Measurements from ENCODE around the gene EMC7.
"Not testable (repeated sequence)": the region's sequence is repeated elsewhere in the genome, so short reads cannot be mapped to it uniquely, and the experiment has no call there.

Gene EMC7

DNA sequence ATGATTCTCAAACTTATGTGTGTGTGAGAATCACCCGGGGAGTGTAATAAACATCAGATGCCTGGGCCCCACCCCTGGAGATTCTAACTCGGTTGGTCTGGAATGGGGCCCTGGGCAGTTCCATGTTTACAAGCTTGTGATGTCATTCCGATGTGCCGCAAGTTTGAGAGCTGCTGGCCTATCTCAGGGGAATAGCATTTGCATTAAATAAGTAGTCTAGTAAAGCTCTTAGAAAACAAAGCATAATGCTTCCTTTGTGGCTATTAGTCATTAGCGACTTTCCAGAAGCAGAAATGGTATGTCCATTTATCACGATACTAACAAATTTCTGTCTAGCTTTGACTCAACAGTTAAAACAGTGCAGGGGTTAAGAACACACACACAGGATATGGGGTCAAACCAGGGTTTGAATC is 21.1 kb upstream of the EMC7 start:
- H2BK5ac ChIP-seq (ENCODE audit: low read depth, low read length, poor library complexity, severe bottlenecking), result no peak overlapping the region
- no peak overlapping the region for H2BK120ac ChIP-seq (ENCODE audit: low read depth, low read length)
- no peak overlapping the region for H4K8ac ChIP-seq (ENCODE audit: low read length)
- no peaks in the 10 kb centered on the region for H3K79me1 ChIP-seq (replicated peaks; ENCODE audit: low read length, poor library complexity, severe bottlenecking)
- no peak overlapping the region for H3K23ac ChIP-seq (ENCODE audit: low read length in 2 of 2)
- H2BK12ac ChIP-seq (ENCODE audit: low read length in 2 of 2), result no peak overlapping the region
- no peak overlapping the region for H2BK15ac ChIP-seq (ENCODE audit: low read depth, poor library complexity, severe bottlenecking)
- peak; percentile 99 for DNase-seq
- no peak overlapping the region for H4K91ac ChIP-seq (ENCODE audit: low read length)
- H3K4ac ChIP-seq (ENCODE audit: low read depth in 1 of 2, low read length in 2 of 2), result no peak overlapping the region
- no peak overlapping the region for H3K9ac ChIP-seq (ENCODE audit: low read length)
- no peak overlapping the region for H3K18ac ChIP-seq (ENCODE audit: low read depth in 1 of 2, low read length in 2 of 2)
- H3K4me2 ChIP-seq (ENCODE audit: low read length, poor library complexity, severe bottlenecking), result no peak overlapping the region
- WGBS, result 0% methylated on average over 5 of the region's 6 CpGs
- no peaks in the 10 kb centered on the region for H3K36me3 ChIP-seq (ENCODE audit: control insufficient read depth in 1 of 2, insufficient read depth in 2 of 2, low read depth in 1 of 2, low read length in 2 of 2)
- no peak overlapping the region for H3K27ac ChIP-seq (ENCODE audit: low read length, poor library complexity, severe bottlenecking)
- no peaks in the 10 kb centered on the region for H3K9me3 ChIP-seq (ENCODE audit: control insufficient read depth, low read length)
- H2AFZ ChIP-seq (ENCODE audit: low read depth, low read length), result no peak overlapping the region
- H3K4me3 ChIP-seq (ENCODE audit: insufficient read depth in 1 of 2, low read depth in 1 of 2, low read length in 2 of 2), result no peak overlapping the region
- H2AK5ac ChIP-seq (ENCODE audit: low read length, severe bottlenecking), result no peak overlapping the region
- no peak overlapping the region for H3K14ac ChIP-seq (ENCODE audit: low read length in 2 of 2)
- H3K27me3 ChIP-seq (ENCODE audit: control insufficient read depth in 1 of 2, insufficient read depth in 1 of 2, low read length in 2 of 2), result no peaks in the 10 kb centered on the region
- no peaks in the 10 kb centered on the region for H3K4me1 ChIP-seq (ENCODE audit: control insufficient read depth, insufficient read depth, low read depth, low read length)

DNA sequence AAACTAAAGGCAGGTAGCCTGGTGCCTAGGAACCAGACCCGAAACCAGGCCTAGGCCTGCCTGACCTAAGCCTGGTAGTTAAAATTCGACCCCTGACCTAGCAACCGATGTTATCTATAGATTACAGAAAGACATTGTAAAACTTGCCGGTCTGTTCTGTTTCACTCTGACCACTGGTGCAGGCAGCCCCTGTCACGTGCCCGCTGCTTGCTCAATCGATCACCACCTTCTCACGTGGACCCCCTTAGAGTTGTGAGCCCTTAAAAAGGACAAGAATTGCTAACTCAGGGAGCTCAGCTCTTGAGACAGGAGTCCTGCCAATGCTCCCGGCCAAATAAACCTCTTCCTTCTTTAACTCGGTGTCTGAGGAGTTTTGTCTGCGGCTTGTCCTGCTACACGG is 20.1 kb upstream of the EMC7 start:
- H3K23ac ChIP-seq (ENCODE audit: low read length in 2 of 2); H2AK5ac ChIP-seq (ENCODE audit: low read length, severe bottlenecking); H3K27ac ChIP-seq (ENCODE audit: low read length, poor library complexity, severe bottlenecking); H3K79me1 ChIP-seq (replicated peaks; ENCODE audit: low read length, poor library complexity, severe bottlenecking); H4K91ac ChIP-seq (ENCODE audit: low read length); H3K9ac ChIP-seq (ENCODE audit: low read length); H3K14ac ChIP-seq (ENCODE audit: low read length in 2 of 2); H3K4me2 ChIP-seq (ENCODE audit: low read length, poor library complexity, severe bottlenecking); H2BK5ac ChIP-seq (ENCODE audit: low read depth, low read length, poor library complexity, severe bottlenecking); H2AFZ ChIP-seq (ENCODE audit: low read depth, low read length); H2BK15ac ChIP-seq (ENCODE audit: low read depth, poor library complexity, severe bottlenecking); H3K9me3 ChIP-seq (ENCODE audit: control insufficient read depth, low read length); H3K27me3 ChIP-seq (ENCODE audit: control insufficient read depth in 1 of 2, insufficient read depth in 1 of 2, low read length in 2 of 2); H2BK120ac ChIP-seq (ENCODE audit: low read depth, low read length); H3K4me1 ChIP-seq (ENCODE audit: control insufficient read depth, insufficient read depth, low read depth, low read length); H3K4me3 ChIP-seq (ENCODE audit: insufficient read depth in 1 of 2, low read depth in 1 of 2, low read length in 2 of 2); H3K36me3 ChIP-seq (ENCODE audit: control insufficient read depth in 1 of 2, insufficient read depth in 2 of 2, low read depth in 1 of 2, low read length in 2 of 2): not testable (repeated sequence)
- Histone ChIP-seq H2BK12ac (ENCODE audit: low read length in 2 of 2) (peak overlapping the region in 1 of 2 experiments; percentile 77), H3K4ac (ENCODE audit: low read depth in 1 of 2, low read length in 2 of 2) (peak overlapping the region in 1 of 2 experiments; percentile 35), H3K18ac (ENCODE audit: low read depth in 1 of 2, low read length in 2 of 2) (peak overlapping the region in 1 of 2 experiments; percentile 61), H4K8ac (ENCODE audit: low read length) (peak overlapping the region; percentile 54)
- peak; percentile 18 for DNase-seq
- WGBS, result 83% methylated on average over 12 of the region's 12 CpGs

DNA sequence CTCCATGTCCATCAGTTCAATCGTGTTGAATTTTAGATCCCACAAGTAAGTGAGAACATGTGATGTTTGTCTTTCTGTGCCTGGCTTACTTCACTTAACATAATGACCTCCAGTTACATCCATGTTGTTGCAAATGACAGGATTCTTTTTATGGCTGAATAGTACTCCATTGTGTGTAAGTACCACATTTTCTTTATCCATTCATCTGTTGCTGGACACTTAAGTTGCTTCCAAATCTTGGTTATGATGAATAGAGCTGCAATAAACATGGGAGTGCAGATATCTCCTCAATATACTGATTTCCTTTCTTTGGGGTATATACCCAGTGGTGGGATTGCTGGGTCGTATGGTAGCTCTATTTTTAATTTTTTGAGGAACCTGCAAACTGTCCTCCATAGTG is 18.8 kb upstream of the EMC7 start:
- not testable (repeated sequence) for H3K4me2 ChIP-seq (ENCODE audit: low read length, poor library complexity, severe bottlenecking); H3K14ac ChIP-seq (ENCODE audit: low read length in 2 of 2); H4K8ac ChIP-seq (ENCODE audit: low read length); H2BK120ac ChIP-seq (ENCODE audit: low read depth, low read length); H3K4me1 ChIP-seq (ENCODE audit: control insufficient read depth, insufficient read depth, low read depth, low read length); H3K9me3 ChIP-seq (ENCODE audit: control insufficient read depth, low read length); H2BK12ac ChIP-seq (ENCODE audit: low read length in 2 of 2); H4K91ac ChIP-seq (ENCODE audit: low read length); H3K23ac ChIP-seq (ENCODE audit: low read length in 2 of 2); H3K27me3 ChIP-seq (ENCODE audit: control insufficient read depth in 1 of 2, insufficient read depth in 1 of 2, low read length in 2 of 2); H2BK15ac ChIP-seq (ENCODE audit: low read depth, poor library complexity, severe bottlenecking); H3K36me3 ChIP-seq (ENCODE audit: control insufficient read depth in 1 of 2, insufficient read depth in 2 of 2, low read depth in 1 of 2, low read length in 2 of 2); DNase-seq; H3K79me1 ChIP-seq (replicated peaks; ENCODE audit: low read length, poor library complexity, severe bottlenecking); H3K18ac ChIP-seq (ENCODE audit: low read depth in 1 of 2, low read length in 2 of 2); H3K4ac ChIP-seq (ENCODE audit: low read depth in 1 of 2, low read length in 2 of 2); H2AK5ac ChIP-seq (ENCODE audit: low read length, severe bottlenecking); H3K27ac ChIP-seq (ENCODE audit: low read length, poor library complexity, severe bottlenecking); H2AFZ ChIP-seq (ENCODE audit: low read depth, low read length); H2BK5ac ChIP-seq (ENCODE audit: low read depth, low read length, poor library complexity, severe bottlenecking); H3K9ac ChIP-seq (ENCODE audit: low read length); H3K4me3 ChIP-seq (ENCODE audit: insufficient read depth in 1 of 2, low read depth in 1 of 2, low read length in 2 of 2)
- 86% methylated on average over 1 of the region's 2 CpGs for WGBS

DNA sequence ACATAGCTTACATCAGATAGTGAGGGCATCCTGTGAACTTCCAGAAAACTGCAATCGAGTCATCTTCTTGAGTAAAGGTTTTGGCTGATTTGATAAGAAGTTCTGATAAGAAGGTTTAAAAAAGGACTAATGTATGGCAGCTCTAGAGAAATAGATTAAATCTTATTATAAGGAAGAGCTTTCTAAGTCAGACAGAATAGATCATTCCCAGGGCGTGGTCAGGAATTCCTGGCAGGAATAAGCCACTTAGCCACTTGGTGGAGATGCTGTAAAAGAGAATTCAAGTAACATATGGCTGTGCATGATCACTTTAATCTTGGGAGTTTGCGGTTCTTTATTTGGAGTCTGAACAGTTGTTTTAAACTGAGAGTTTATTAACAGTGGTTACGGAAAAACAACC is 17.6 kb upstream of the EMC7 start:
- H3K9me3 ChIP-seq (ENCODE audit: control insufficient read depth, low read length), result no peaks in the 10 kb centered on the region
- 41% methylated on average over 2 of the region's 4 CpGs for WGBS

More for the DNA sequence above, 17.6 kb upstream of the EMC7 start:
- Histone ChIP-seq H2AFZ (ENCODE audit: low read depth, low read length) (no peak overlapping the region), H3K4me2 (ENCODE audit: low read length, poor library complexity, severe bottlenecking) (no peak overlapping the region), H3K4ac (ENCODE audit: low read depth in 1 of 2, low read length in 2 of 2) (no peak overlapping the region), H2BK12ac (ENCODE audit: low read length in 2 of 2) (no peak overlapping the region), H3K79me1 (replicated peaks; ENCODE audit: low read length, poor library complexity, severe bottlenecking) (no peaks in the 10 kb centered on the region), H4K91ac (ENCODE audit: low read length) (no peak overlapping the region), H2BK5ac (ENCODE audit: low read depth, low read length, poor library complexity, severe bottlenecking) (no peak overlapping the region), H4K8ac (ENCODE audit: low read length) (no peak overlapping the region), H2BK120ac (ENCODE audit: low read depth, low read length) (no peak overlapping the region), H2BK15ac (ENCODE audit: low read depth, poor library complexity, severe bottlenecking) (no peak overlapping the region), H3K27ac (ENCODE audit: low read length, poor library complexity, severe bottlenecking) (no peak overlapping the region), H2AK5ac (ENCODE audit: low read length, severe bottlenecking) (no peak overlapping the region), H3K36me3 (ENCODE audit: control insufficient read depth in 1 of 2, insufficient read depth in 2 of 2, low read depth in 1 of 2, low read length in 2 of 2) (no peaks in the 10 kb centered on the region), H3K4me1 (ENCODE audit: control insufficient read depth, insufficient read depth, low read depth, low read length) (no peaks in the 10 kb centered on the region), H3K4me3 (ENCODE audit: insufficient read depth in 1 of 2, low read depth in 1 of 2, low read length in 2 of 2) (no peak overlapping the region), H3K9ac (ENCODE audit: low read length) (no peak overlapping the region), H3K27me3 (ENCODE audit: control insufficient read depth in 1 of 2, insufficient read depth in 1 of 2, low read length in 2 of 2) (peaks cover 0 to 8% of the 10 kb centered on the region in 2 experiments), H3K23ac (ENCODE audit: low read length in 2 of 2) (no peak overlapping the region), H3K18ac (ENCODE audit: low read depth in 1 of 2, low read length in 2 of 2) (no peak overlapping the region), H3K14ac (ENCODE audit: low read length in 2 of 2) (no peak overlapping the region)
- DNase-seq, result peak; percentile 61

Measured in mesenchymal stem cell (in vitro differentiated cells and primary cell).